Subcutaneous adipose tissue (tissue), 4 donors: Measurements from ENCODE around the gene PHF11. TPM values are rescaled to one million over a fixed set of nuclear protein-coding genes. Genes with fewer than 3 reads are reported as not detected.

Source experiments
- total RNA-seq, 4 donors: library from RNA; depleted of rRNA; stranded (reverse); fragments of >200 nt; gene quantifications; one replicate each; pipeline ENCODE4 v1.1.0, GENCODE V29; 2016
- TF ChIP-seq, protein P1 (sequence below): fragments of 450-650 bp; IDR thresholded peaks from one replicate; pipeline ENCODE4 v1.5.1; 2016; ENCODE audit warnings: low read depth, mild to moderate bottlenecking, control low read depth, antibody characterized with exemption, moderate library complexity

Gene PHF11
- total RNA-seq, 4 donors from 2014 or later: 37.7 to 67.2 (median 47.5) TPM

DNA sequence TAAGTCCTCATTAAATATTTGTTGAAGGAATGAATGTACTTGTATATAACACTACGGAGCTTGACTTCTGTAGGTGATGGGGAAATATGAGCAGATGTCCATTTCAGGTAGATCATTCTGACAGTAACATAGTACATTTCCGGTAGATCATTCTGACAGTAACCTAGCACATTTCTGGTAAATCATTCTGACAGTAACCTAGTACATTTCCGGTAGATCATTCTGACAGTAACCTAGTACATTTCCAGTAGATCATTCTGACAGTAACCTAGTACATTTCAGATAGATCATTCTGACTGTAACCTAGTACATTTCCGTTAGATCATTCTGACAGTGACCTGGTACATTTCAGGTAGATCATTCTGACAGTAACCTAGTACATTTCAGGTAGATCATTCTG is 2.5 kb downstream of the PHF11 start:
- TF ChIP-seq, protein P1, sequence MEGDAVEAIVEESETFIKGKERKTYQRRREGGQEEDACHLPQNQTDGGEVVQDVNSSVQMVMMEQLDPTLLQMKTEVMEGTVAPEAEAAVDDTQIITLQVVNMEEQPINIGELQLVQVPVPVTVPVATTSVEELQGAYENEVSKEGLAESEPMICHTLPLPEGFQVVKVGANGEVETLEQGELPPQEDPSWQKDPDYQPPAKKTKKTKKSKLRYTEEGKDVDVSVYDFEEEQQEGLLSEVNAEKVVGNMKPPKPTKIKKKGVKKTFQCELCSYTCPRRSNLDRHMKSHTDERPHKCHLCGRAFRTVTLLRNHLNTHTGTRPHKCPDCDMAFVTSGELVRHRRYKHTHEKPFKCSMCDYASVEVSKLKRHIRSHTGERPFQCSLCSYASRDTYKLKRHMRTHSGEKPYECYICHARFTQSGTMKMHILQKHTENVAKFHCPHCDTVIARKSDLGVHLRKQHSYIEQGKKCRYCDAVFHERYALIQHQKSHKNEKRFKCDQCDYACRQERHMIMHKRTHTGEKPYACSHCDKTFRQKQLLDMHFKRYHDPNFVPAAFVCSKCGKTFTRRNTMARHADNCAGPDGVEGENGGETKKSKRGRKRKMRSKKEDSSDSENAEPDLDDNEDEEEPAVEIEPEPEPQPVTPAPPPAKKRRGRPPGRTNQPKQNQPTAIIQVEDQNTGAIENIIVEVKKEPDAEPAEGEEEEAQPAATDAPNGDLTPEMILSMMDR: no peak

DNA sequence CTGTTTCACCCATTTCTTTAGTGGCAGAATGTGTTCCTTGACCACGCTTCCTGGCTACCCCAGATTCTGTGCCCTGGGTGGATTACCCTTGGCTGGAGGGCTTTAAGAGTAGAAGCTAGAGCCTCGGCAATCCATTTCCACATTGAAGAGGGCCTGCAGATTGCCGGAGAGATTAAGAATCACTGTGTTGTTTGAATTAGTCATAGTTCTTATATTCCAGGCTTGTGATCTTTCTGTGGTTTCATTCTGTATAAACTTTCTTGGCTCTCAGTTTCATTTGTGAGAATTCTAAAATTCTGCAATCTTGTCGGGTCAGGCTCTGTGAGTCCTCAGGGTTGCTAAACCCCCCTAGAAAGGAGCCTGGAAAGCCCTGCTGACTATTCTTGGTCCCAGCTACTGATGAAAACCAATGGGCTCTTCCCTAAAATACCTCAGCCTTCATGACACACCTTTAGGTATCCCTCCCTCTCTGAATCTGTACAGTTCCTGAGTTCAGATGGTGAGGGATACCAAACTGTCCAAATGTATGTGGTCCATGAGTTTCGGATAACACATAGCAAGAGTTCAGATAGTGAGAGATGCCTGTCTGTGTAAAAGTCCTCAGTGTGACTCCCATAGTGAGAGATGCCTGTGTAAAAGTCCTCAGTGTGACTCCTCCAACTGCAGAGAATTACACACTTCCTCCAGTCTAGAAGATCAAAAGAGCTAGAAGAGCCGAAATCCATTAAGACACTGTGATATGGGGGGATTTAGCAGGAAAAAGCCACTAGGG is 4.3 kb downstream of the PHF11 start:
- TF ChIP-seq, protein P1: no peak

DNA sequence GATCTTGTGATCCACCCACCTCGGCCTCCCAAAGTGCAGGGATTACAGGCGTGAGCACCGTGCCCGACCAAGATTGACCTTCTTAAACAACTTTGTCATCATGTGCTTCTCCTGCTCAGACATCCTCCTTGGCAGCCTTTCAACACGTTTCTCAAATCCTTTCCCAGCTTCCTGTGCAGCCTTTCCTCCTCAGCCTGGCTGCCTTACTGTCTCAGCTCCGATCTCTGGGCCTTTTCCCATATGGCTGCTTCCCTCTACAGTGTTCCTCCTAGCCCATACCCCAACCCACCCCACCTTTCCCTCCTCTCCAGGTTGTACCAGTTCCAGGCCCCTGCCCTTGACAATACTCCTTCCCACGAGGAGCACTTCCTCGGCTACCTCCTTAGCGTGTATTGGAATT is 7.2 kb downstream of the PHF11 start:
- TF ChIP-seq, protein P1: no peak

DNA sequence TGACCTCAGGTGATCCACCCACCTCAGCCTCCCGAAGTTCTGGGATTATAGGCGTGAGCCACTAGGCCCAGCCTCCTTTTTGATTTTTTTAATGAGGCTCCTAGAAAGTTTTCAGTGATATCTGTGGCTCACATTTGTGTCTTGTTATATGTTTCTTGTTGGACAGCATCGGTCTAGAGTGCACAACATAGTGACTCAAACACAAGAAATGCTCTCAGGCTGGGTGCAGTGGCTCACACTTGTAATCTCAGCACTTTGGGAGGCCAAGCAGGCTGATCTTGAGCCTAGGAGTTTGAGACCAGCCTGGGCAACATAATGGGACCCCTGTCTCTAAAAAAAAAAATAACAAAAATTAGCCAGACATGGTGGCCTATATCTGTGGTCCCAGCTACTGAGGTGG is 8.2 kb downstream of the PHF11 start:
- TF ChIP-seq, protein P1: no peak

DNA sequence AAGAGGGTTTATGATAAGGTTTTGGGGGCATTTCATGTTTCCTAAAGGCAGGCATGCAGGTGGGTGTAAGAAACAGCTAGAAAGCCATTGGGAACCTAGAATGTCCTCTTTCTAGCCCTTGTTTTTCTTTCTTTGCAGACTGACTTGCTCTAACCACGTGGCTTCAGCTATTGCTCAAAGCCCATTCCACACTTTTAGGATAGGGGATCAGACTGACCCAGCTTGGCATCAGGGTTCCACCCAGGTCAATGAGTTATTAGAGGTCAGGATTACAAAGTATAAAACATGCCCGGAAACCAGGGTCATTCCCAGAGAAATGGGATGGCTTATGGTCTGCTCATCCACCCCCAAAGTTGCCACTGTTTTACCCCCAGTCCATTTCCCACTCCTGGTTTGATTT is 16.8 kb downstream of the PHF11 start:
- TF ChIP-seq, protein P1: no peak

DNA sequence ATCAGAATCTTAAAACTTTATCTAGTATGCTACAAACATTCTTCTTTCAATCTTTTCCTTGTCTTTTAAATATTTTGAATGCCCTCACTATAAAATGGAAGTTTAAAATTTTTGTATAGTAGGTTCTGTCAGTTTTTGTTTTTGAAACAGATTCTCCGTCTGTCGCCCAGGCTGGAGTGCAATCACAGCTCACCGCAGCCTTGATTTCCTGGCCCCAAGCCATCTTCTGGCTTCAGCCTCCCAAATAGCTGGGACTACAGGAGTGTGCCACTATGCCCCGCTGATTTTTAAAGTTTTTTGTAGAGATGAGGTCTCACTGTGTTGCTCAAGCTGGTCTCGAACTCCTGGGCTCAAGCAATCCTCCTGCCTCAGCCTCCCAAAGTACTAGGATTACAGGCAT is 20.7 kb downstream of the PHF11 start:
- TF ChIP-seq, protein P1: no peak

DNA sequence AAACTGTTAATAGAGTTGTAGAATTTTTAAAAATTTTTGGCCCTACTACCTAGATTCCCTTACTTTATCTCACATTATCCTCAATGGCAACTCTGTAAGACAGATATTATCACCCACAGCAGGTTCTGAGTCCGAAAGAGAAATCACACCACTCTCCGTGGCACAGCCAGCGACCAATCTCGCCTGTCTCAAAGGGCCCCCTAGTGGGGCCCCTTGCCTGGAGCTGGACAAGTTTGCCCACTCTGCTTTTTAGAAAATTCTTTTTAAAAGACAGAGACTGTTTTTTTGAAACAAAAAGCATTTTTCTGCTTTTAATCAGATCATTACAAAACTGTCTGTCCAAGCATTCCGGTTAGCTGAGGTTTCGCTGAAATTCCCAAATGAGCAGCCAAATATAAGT is 21.7 kb downstream of the PHF11 start:
- TF ChIP-seq, protein P1: no peak
